HL-60/S4 treated with retinoic acid at 250 ng/mL for 4 days and 3 days (cell line): ENCODE measurements around the gene VAV3.

Experiments
- in situ Hi-C: fragments of 300-500 bp; cut with MboI; formaldehyde crosslinking; loops from 2 replicates; pipeline ENCODE4 v1.7.0; 2022; ENCODE audit warnings: low sequenced_read_pairs

VAV3 gene

DNA sequence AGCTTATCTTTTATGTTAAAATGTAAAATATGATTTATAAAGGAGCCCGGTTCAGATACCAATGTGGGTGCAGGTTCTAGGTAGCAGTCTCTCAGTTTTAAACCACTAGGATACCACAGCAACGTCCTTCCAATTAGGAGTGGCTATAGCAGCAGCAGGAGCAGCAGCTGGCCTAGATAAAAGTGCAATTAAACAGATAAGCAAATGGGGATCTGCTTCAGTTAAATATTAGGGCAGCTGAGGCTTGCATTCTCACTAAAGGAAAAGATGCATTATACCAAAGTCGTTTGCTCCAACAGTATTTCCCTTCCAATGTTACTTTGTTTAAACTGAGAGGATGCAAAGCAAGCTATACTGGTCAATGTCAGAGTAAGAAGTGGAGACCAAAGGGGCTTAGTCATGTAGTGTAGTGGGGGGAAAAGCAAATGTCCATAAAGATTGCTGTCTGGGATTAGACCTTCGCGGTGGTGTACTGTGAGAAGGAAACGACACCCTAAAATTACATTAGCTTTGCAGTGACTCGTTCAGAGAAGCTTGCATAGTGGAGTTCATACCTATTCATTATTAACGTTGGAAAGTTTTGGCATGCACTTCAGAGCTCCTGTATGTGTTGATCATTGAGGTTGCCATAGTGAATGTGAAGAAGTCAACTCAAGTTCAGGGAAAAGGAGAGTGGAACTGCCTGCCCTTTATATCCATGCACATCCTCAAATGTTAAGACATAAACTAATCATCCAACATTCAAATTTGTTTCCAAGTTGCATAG is 272.2 kb downstream of the VAV3 start:
- in situ Hi-C loops = no loop called here

DNA sequence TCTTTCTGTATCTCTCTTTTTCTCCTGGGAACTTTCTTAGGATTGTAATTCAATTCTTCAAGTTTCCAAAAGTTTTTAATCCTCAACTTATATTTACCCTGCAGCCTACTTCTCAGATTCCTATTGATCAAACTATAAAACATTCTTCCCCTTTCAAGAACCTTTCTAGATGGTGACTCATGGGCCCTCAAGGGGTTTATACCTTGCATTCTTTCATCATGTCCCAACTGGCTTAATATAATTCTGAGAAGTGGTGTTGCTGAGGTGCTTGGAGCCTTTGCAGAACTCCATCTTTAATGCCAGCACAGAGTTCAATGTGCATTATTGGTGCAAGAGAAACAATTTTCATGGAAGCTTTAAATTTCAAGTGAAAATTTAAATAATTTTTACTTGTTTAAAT is 273.4 kb downstream of the VAV3 start:
- in situ Hi-C loops = no loop called here

DNA sequence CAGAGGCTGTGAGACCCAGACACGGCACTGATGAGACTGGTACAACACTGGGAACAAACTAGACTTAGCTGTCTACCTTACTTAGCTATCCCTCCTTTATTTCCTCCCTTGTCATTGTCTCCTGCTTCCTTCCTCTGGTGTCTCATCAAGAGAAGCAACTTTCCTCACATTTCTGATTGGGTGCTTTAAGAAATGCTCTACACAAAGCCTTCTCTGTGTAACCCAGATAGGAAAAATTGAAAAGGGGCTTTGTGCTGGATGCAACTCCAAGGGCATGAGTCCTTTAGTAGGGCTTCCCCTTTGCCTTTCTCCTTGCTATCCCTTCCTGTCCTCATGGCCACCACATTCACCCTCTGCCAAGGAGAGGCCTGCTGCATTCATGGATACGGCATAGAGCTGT is 274.5 kb downstream of the VAV3 start:
- in situ Hi-C loops = no loop called here

DNA sequence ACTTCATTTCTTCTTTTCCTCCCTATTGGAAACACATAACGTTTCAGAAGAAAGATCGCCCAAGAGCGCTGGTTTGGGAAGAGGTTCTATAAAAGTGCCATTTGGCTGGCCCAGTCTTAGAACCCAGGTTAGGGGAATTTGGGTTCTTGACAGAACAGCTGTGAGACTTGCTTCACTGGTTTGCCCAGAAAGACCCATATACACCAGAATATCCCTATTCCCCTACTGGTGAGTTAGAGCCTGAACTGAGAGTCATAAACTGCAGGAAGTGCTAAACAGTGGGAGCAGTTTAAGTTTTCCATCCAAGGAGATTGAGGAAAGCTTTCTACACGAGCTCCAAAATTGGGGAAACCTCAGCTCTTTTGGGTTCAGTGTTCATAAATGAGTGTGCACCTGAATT is 275.2 kb downstream of the VAV3 start:
- in situ Hi-C loops = no loop called here

DNA sequence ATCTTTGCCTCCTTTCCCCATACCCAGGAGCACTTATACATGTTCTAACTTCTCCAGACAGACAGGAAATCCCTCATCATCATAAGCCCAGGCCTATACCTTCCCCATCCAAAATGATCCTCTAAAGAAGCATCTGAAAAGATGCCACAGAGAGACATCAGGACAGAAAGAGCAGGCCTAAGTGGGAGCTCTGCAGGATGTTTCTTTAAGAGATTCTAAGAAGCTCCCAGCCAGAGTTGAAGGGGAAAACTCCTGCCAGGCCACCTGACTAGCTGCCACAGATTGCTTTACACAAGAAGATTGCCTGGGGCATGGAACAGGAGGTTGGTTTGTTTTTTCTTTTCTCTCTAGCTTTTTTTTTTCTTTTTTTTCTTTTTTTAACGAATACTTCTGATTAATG is 275.8 kb downstream of the VAV3 start:
- in situ Hi-C loops = no loop called here

DNA sequence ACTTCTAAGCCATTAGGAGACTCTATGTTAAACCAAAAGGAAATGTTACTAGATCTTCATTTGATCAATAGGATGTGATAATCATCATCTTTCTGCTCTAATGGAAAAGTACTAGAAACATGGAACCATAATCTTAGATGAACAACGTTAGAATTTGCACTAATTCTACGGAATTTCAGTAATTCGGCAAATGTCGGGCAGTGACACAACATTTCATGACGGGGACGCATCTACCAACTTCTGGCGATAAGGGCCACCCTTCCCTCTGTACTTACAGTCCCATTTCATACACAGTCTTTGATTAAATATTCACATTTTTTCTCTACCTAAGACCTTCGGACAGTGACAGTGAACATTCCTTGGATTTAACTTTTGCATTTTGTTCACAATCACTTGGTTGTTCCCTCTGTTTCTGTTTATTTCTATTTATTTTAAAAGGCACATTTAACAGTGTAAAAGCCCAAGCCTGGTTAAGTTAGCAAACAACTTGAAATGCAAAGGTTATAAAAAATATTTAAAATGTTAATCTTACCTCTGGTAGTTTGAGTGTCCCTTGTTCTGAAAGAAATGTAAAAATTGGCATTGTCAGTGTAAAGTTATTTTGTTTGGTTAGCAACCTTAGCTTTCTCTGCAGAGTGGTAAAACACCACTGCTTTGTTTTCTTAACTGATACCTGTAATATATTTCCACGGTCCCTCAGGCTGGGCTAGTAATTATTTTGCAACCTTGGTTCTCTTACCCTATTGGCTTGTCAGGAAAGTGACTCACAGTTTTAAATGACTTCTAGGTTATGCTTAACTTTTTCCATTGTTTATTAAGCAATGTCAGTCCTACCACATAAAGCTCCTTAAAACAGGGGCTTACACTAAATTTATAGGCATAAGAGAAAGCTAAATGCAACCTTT is 276.9 kb downstream of the VAV3 start:
- in situ Hi-C loops = no loop called here

DNA sequence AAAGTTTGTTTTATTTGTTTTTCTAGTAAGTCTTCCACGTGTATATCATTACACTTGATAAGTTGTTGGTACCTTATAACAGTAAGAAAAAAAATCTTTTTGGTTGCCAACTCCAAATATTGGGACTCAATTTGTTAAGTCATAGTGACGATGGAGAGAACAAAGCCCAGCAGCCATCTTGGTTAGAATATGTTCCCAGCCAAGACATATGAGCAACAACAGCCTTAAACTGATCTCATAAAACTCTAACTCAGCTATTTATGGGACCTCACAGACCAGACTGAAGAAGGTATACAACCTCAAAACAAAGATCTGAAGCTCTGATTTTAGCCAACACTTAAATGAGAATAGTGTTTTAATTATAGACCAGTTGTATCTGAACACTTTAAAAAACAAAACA is 281.3 kb downstream of the VAV3 start:
- in situ Hi-C loops = no loop called here

DNA sequence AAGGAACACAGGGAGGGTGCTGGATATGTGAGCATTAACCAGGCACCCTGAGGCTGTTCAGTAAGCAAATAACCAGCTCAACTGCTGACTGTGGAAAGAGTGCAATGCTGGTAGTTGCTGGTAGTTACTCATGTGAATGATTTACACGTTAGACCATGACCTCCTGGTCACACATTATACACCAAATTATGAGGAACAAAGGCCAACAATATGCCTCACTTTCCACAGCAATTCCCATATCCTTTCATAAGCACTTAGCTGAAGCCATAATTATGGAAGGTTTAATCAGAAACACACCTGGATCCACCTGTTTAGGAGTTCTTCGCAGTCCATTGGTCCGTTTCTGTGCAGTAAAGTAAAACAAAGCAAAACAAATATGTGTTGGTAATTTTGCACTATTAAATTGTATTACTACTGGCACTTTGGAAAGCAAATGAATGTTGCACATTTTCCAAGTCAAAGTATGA is 281.8 kb downstream of the VAV3 start:
- in situ Hi-C loops = no loop called here

DNA sequence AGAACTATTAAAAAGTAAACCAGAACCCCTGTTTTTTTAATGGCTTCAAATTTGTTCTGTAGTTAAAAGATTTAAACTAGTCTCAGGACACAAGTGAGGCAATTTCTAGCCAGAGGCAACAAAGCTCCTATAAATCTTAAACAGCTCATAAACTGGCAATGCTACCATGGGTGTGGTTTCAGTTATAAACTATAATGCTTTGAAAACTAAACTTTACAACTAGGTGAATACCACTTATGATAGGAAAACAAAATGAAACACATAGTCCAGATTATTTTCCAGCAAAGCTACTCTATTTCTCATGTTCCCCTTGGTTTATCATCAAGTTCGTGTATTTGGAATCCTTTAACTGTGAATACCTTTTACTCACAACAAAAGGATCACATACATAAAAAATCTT is 282.5 kb downstream of the VAV3 start:
- in situ Hi-C loops = no loop called here

DNA sequence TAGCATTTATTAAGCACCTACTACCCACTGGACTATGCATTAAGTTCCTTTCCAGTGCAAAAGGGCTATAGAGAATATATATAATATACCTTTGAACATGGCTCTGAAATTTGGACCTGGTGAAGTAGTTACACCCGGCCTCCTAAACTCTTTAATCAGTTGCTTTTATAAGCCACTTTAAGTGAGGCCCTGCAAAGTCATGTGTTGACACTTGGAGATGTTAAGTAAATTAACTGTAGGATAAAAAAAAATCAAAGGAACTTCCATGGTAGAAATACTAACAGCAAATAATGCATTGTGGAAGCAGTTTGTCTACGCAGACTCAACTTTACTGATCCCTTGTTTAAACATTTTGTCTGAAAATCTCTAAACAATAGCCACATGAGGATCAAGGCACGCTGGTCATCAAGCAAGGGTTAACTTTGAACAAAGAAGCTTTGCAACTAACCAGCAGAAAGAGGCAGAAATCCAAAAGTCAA is 283.9 kb downstream of the VAV3 start:
- in situ Hi-C loops = no loop called here

DNA sequence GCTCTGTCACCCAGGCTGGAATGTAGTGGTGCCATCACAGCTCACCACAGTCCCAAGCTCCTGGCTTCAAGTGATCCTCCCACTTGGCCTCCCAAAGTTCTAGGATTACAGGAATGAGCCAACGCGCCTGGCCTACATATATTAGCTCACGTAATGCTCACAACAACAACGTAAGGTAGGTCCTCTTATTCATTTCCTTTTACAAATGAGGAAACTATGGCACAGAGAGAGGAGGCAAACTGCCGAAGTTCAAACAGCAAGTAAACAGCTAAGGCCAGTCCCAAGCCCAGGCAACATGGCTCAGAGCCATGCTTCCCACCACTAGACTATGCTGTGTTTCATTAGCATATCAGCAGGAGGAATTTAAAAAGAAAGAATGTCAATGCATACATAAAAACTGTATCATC is 284.4 kb downstream of the VAV3 start:
- in situ Hi-C loops = no loop called here

DNA sequence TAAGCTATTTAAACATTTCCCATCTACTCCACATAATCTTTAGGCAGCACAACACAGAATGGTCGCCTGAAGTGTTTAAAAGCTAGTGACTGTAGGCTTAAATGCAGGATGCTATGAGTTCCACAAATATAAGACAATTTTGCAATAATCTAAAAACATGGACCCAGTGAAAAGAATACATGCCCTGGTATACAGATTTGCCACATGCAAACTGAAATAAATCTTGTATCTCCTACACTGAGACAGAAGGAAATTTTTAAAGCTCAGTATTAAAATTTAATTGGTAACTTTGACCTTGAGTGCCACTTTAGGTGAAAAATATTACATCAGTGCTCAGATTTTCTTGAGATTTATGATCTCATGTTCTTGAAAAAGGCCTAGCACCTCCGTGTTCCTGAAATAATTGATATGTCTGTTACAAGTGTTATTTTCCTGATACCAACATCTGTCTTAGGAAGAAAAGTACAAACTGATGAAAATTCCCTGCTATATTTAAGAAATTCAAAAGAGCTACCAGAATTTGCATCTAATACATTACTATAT is 285.5 kb downstream of the VAV3 start:
- in situ Hi-C loops = no loop called here

DNA sequence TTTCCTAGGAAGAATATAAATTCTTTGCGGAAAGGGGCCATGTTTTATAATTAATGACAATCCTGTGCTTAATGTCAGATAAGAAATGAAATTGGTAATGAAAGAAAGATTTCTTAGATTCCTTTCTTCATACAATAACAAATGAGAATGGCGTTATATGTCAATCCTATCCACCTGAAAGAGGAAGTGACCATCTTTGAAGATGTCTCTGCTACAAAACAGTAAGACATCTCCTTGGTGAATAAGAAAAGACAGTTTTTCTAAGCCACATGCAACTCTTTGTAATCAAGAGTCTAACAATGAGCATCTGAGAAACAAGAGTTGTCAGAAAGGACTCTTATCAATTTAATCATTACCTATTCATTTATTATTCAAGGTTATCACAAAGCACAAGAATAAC is 286.0 kb downstream of the VAV3 start:
- in situ Hi-C loops = no loop called here

DNA sequence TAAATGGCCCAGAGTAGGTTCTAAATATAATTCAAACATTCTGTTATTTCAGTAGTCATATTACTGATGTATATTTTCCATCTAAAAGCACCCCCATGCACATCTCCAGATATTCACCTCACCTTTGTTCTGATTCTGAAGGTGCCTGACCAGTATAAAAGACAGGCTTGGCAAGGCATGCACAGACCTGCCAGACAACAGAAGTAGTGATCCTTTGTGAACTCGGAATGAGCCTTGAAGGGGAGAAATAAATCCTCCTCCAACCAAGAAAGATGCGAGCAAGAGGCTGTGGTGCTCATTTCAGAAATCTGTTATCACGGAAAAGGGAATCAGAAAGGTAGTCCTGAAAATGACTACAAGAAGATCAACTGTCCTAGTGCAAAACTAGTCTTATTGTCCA is 287.3 kb downstream of the VAV3 start:
- in situ Hi-C loops = no loop called here

DNA sequence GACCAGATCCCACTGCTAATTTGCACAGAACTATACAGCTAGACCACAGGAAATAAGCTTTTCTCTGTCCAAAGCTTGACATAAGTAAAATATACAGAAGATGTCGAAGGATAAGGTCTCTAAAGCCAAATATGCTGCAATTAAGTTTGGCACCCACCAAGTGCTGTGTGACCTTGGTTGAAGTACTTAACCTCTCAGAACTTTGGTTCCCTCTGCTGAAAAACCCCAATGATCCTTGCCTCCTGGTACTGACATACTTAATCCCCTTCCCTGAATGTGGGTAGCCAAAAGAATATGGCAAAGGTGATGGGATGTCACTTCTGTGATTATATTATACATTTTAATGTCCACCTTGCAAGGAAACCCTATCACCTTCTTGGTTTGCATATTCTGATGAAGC is 290.5 kb downstream of the VAV3 start:
- in situ Hi-C loops = no loop called here

DNA sequence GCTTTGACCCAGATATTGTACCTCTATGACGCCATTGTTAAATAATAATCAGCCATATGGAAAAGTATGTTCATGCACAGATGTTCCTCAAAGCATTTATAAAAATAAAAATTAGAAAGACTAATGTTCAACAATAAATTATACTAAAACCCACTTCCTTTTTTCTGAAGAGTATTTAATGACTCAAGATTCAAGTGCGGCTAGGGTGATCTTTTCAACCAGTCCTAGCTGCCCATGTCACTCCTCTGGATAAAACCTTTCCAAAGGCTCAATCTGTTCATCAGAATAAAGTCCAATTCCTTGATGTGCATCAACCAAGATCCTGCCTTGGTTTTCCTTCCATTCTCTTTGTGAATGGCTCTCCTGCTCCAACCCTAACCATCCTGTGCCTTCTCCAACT is 292.0 kb downstream of the VAV3 start:
- in situ Hi-C loops = no loop called here

DNA sequence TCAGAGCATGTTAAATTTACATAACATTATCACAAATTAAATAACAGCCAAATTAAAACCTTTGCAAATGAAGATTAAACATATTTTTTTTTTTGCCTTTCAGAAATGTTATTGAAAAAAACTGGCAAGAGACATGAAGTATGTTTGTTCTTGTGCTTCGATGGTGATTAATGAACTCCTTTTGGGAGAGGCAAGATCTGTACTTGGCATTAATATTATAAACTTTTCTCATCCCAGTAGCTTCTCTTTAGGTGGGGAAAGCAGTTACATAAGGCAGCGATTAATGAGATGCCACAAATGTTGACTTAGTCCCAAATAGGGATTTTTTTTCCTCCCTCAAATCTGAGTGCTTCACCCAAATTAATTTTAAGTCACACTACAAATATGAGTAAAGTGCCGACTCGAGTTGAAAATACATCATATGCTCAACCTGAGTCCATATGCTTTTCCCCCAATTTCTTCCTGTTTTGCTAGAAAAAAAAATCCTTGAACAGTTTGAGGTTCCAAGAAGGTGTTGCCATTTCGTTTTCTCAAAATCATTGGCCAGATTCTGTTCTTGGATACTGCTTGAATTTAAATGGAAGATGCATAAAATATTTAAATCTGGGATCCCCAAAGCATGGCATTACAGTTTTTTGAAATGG is 294.5 kb downstream of the VAV3 start:
- in situ Hi-C loops = no loop called here

DNA sequence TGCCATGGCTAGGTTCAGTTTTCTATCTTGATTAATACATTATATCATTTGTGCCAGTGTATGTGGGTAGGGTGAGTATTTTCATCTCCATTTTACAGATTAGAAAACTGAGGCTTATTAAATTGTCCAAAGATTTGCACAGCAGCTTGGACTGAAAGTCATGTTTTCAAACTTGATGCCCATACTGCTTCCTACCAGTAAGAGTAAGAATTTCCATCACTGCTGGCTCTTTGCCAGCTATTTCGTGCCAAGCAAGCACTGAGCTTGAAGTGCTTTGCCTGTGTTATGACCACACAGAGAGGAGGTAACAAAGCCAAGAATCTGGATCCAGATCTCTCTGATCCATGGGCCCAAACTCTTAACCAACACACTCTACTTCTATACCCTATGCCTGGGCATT is 295.0 kb downstream of the VAV3 start:
- in situ Hi-C loops = no loop called here

DNA sequence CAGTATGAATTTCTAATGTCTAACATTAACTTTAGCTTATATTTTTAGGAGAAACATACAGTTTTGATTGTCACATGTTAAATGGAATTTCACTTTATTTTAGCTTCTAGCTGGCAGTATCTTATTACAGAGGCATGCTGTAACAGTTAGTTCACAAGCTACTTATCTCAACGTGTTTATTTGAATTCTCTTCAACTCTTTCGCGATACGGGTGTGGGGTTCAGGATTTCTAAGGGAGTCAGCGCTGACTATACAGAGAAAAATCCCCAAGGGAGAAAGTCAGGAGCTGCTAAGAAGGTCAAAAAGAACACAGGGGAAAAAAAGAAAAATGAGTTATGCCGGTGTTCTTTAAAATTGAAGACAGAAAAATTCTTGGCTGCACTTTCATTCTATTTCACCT is 296.2 kb downstream of the VAV3 start:
- in situ Hi-C loops = no loop called here

DNA sequence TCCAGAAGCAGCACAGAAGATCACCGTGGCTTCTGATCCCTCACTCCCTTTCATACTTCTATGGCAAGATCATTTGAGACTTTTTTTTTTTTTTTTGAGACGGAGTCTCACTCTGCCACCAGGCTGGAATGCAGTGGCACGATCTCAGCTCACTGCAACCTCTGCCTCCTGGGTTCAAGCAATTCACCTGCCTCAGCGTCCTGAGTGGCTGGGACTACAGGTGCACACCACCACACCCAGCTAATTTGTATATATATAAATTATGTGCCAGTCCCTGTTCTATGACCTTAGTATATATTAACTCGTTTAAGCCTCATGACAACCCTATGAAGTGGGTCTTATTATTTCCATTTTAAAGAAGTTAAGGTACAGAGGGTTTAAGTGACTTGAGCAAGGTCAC is 298.5 kb downstream of the VAV3 start:
- in situ Hi-C loops = no loop called here
